ENCODE results near the gene PTP4A2. TPM values are rescaled to one million over a fixed set of nuclear protein-coding genes. Genes with fewer than 3 reads are reported as not detected.

PTP4A2 gene
- total RNA-seq, 4 donors from 2014 or later, result 276 to 567 (median 333) TPM

DNA sequence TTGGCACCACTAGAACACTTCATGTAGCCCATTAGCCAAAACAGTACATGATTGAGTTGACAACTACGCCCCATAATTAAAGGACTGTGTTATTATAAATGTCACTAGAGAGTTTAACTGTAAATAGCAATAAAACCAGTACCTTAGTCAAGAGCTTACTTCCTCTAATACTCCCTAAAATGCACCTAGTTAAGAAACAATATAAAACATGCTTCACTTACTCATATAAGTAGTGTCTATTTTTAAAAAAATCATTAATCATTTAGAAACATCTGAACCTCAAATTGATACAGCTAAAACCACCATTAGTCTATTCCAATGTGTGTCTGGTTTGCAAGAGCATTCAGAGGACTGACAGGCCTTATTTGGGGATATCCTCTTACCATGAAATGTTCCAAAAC, 25.3 kb downstream of the PTP4A2 start:
- Histone ChIP-seq H3K36me3 (no peaks in the 10 kb centered on the region), H3K27me3 (no peaks in the 10 kb centered on the region), H3K9me3 (no peaks in the 10 kb centered on the region), H3K4me3 (no peak overlapping the region), H3K4me1 (no peaks in the 10 kb centered on the region), H3K27ac (no peak overlapping the region)
- intact Hi-C loops (cut with DNase I; ENCODE audit: low total_unique reads), result no loop called here
- DNase-seq, result no peak
- TF ChIP-seq, protein P1, sequence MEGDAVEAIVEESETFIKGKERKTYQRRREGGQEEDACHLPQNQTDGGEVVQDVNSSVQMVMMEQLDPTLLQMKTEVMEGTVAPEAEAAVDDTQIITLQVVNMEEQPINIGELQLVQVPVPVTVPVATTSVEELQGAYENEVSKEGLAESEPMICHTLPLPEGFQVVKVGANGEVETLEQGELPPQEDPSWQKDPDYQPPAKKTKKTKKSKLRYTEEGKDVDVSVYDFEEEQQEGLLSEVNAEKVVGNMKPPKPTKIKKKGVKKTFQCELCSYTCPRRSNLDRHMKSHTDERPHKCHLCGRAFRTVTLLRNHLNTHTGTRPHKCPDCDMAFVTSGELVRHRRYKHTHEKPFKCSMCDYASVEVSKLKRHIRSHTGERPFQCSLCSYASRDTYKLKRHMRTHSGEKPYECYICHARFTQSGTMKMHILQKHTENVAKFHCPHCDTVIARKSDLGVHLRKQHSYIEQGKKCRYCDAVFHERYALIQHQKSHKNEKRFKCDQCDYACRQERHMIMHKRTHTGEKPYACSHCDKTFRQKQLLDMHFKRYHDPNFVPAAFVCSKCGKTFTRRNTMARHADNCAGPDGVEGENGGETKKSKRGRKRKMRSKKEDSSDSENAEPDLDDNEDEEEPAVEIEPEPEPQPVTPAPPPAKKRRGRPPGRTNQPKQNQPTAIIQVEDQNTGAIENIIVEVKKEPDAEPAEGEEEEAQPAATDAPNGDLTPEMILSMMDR (IDR thresholded peaks at IDR 0.05), result no peak
- no peak for TF ChIP-seq POLR2A (IDR thresholded peaks at IDR 0.05)

GRCh38 chr1:31911994-31912780, 26.0 kb downstream of the PTP4A2 start:
- TF ChIP-seq POLR2A (IDR thresholded peaks at IDR 0.05), result no peak
- TF ChIP-seq, protein P1 (IDR thresholded peaks at IDR 0.05), result no peak
- H3K27ac ChIP-seq, result no peak overlapping the region
- no peaks in the 10 kb centered on the region for H3K9me3 ChIP-seq
- no peaks in the 10 kb centered on the region for H3K36me3 ChIP-seq
- H3K27me3 ChIP-seq, result no peaks in the 10 kb centered on the region
- no peaks in the 10 kb centered on the region for H3K4me1 ChIP-seq
- H3K4me3 ChIP-seq, result no peak overlapping the region
- intact Hi-C loops (cut with DNase I; ENCODE audit: low total_unique reads), result no loop called here
- no peak for DNase-seq

DNA sequence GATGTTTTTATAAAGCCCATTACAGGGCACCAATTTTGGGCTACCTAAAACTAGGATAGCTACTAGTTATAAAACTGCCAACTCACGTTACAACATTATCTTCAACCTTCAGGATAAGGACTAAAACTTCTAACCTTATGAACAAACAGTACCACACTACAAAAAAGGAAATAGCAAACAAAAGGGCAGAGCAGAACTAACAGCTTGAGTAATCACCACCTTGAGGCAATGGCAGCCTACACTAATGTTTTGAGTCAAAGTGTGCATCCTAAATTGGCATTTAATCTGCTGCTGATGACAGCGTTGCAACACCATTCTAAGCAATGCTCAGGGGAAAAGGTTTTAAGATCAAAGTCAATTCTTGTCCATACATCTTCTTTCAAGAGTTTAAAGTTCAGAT, 27.2 kb downstream of the PTP4A2 start:
- Histone ChIP-seq H3K36me3 (no peaks in the 10 kb centered on the region), H3K27me3 (no peaks in the 10 kb centered on the region), H3K4me3 (no peak overlapping the region), H3K9me3 (no peaks in the 10 kb centered on the region), H3K4me1 (no peaks in the 10 kb centered on the region), H3K27ac (no peak overlapping the region)
- DNase-seq, result no peak
- TF ChIP-seq, protein P1 (IDR thresholded peaks at IDR 0.05), result no peak
- no peak for TF ChIP-seq POLR2A (IDR thresholded peaks at IDR 0.05)
- intact Hi-C loops (cut with DNase I; ENCODE audit: low total_unique reads), result no loop called here

GRCh38 chr1:31909691-31910090, 28.5 kb downstream of the PTP4A2 start:
- Histone ChIP-seq H3K27ac (no peak overlapping the region), H3K4me3 (no peak overlapping the region), H3K36me3 (no peaks in the 10 kb centered on the region), H3K27me3 (no peaks in the 10 kb centered on the region), H3K4me1 (no peaks in the 10 kb centered on the region), H3K9me3 (no peaks in the 10 kb centered on the region)
- TF ChIP-seq POLR2A (IDR thresholded peaks at IDR 0.05), result no peak
- TF ChIP-seq, protein P1 (IDR thresholded peaks at IDR 0.05), result no peak
- no peak for DNase-seq
- intact Hi-C loops (cut with DNase I; ENCODE audit: low total_unique reads), result no loop called here

DNA sequence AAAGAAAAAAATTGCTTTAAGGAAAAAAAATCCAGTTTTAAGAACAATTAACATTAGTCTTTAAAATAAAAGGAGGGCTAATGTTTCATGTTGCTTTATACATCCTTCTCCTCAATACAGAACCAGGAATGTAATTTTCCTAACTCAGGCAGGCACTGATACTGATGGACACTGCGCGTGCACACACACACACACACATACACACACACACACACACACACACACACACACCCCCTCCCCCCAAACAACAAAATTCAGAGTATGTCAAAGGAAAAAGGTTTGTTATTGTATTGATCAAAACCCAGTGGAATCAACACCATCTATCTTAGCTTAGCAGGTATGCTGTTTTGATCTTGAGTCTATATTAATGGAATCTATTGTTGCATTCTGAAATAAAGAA, 31.6 kb downstream of the PTP4A2 start:
- TF ChIP-seq POLR2A (IDR thresholded peaks at IDR 0.05), result no peak
- TF ChIP-seq, protein P1 (IDR thresholded peaks at IDR 0.05), result no peak
- H3K27me3 ChIP-seq, result no peaks in the 10 kb centered on the region
- H3K4me1 ChIP-seq, result no peaks in the 10 kb centered on the region
- no peak overlapping the region for H3K27ac ChIP-seq
- DNase-seq, result no peak
- H3K4me3 ChIP-seq, result no peak overlapping the region
- no peaks in the 10 kb centered on the region for H3K9me3 ChIP-seq
- intact Hi-C loops (cut with DNase I; ENCODE audit: low total_unique reads), result no loop called here
- H3K36me3 ChIP-seq, result no peaks in the 10 kb centered on the region

Measured in uterus (tissue), 4 donors.